HepG2 (cell line): ENCODE data around the gene JPH4. TPM values are rescaled to one million over a fixed set of nuclear protein-coding genes. Genes with fewer than 3 reads are reported as not detected.
A peak's percentile ranks its signal among the peaks of the same experiment; 100 is the strongest.

ENCODE experiments used
- AHDC1 ChIP-seq: sonication (generic); formaldehyde crosslinking; IDR thresholded peaks from 2 replicates; pipeline ENCODE4 v1.5.1; 2020; ENCODE audit warnings: mild to moderate bottlenecking, missing genetic modification reagents, borderline replicate concordance
- ATF1 ChIP-seq: IDR thresholded peaks from 2 replicates; pipeline ENCODE4 v1.6.1; 2016; ENCODE audit warnings: mild to moderate bottlenecking, control low read depth
- ATF7 ChIP-seq, 2 experiments: fragments of 450-650 bp in 1 of 2; sonication (generic) in 1 of 2; formaldehyde crosslinking in 1 of 2; IDR thresholded peaks; 2 replicates each; pipeline versions ENCODE4 v1.4.0 to v1.6.1; 2016 to 2020; ENCODE audit warnings: antibody characterized with exemption in 1 of 2, mild to moderate bottlenecking in 1 of 2, missing genetic modification reagents in 1 of 2
- EEA1 ChIP-seq: sonication (generic); formaldehyde crosslinking; IDR thresholded peaks from 2 replicates; pipeline ENCODE4 v1.5.1; 2020; ENCODE audit warnings: mild to moderate bottlenecking, missing genetic modification reagents, borderline replicate concordance
- GABPB1 ChIP-seq: IDR thresholded peaks from 2 replicates; pipeline ENCODE4 v1.6.1; 2016; ENCODE audit warnings: mild to moderate bottlenecking, missing genetic modification reagents, moderate library complexity, missing compliant biosample characterization
- GPBP1L1 ChIP-seq: sonication (generic); formaldehyde crosslinking; IDR thresholded peaks from 2 replicates; pipeline ENCODE4 v1.5.0; 2020; ENCODE audit warnings: mild to moderate bottlenecking, missing genetic modification reagents
- GTF2F1 ChIP-seq: fragments of 150-350 bp; IDR thresholded peaks from 2 replicates; pipeline ENCODE4 v1.6.1; 2014; ENCODE audit warnings: low read length
- PAWR ChIP-seq: sonication (generic); formaldehyde crosslinking; IDR thresholded peaks from 2 replicates; pipeline ENCODE4 v1.4.0; 2020; ENCODE audit warnings: missing genetic modification reagents, mild to moderate bottlenecking, borderline replicate concordance
- PCBP1 ChIP-seq: fragments of 200-400 bp; formaldehyde crosslinking; IDR thresholded peaks from 2 replicates; pipeline ENCODE4 v1.6.1; 2017; ENCODE audit warnings: mild to moderate bottlenecking, low read depth, low read length, borderline replicate concordance
- RCOR2 ChIP-seq: IDR thresholded peaks from 2 replicates; pipeline ENCODE4 v1.6.1; 2016; ENCODE audit warnings: missing biosample characterization, missing genetic modification reagents
- ZBTB38 ChIP-seq: sonication (generic); formaldehyde crosslinking; IDR thresholded peaks from 2 replicates; pipeline ENCODE4 v1.5.1; 2020; ENCODE audit warnings: mild to moderate bottlenecking, missing genetic modification reagents
- ZBTB44 ChIP-seq: sonication (generic); formaldehyde crosslinking; IDR thresholded peaks from 2 replicates; pipeline ENCODE4 v1.4.0; 2020; ENCODE audit warnings: missing genetic modification reagents
- ZNF550 ChIP-seq: sonication (generic); formaldehyde crosslinking; IDR thresholded peaks from 2 replicates; pipeline ENCODE4 v1.4.0; 2020; ENCODE audit warnings: mild to moderate bottlenecking, missing genetic modification reagents, borderline replicate concordance
- ZNF687 ChIP-seq: sonication (generic); formaldehyde crosslinking; IDR thresholded peaks from 2 replicates; pipeline ENCODE4 v1.5.1; 2020; ENCODE audit warnings: mild to moderate bottlenecking, missing genetic modification reagents, moderate library complexity
- ZZZ3 ChIP-seq: sonication (generic); formaldehyde crosslinking; IDR thresholded peaks from 2 replicates; pipeline ENCODE4 v1.4.0; 2020; ENCODE audit warnings: missing genetic modification reagents, mild to moderate bottlenecking, borderline replicate concordance
- polyA plus RNA-seq, 8 experiments: library from polyadenylated mRNA; depleted of rRNA in 3 of 8; stranded (reverse) in 7 of 8; unstranded in 1 of 8; fragments of >200 nt; fragmentation: Illumina TruSeq in 4 of 8; extraction: Trizol in 4 of 8; gene quantifications; 2 replicates each; pipeline versions ENCODE4 v1.2.1 to v1.2.3, GENCODE V29; 2011 to 2016; ENCODE audit warnings: low read depth in 4 of 8, missing spikeins in 1 of 8, mixed read lengths in 1 of 8; ENCODE audit not compliant: insufficient read depth in 1 of 8
- total RNA-seq, 5 experiments: library from RNA; depleted of rRNA; stranded (reverse); fragments of >200 nt; fragmentation: Illumina TruSeq; extraction: Trizol; gene quantifications; 2 replicates each; pipeline ENCODE4 v1.2.3, GENCODE V29; 2016; ENCODE audit warnings: low read depth in 1 of 5

Gene JPH4
- total and polyA plus RNA-seq, 2 of the 13 experiments (the other 11 are each of a cell fraction or from before 2014, with no cell fraction given): 0.08 to 0.22 TPM

GRCh38 chr14:23580152-23580926 lies 1.7 kb upstream of the JPH4 start (continued):
- TF ChIP-seq ZZZ3 (CRISPR knock-in tag) (no peak), ZNF687 (peak; percentile 57), ZBTB38 (CRISPR knock-in tag) (peak; percentile 91), ATF1 (CRISPR knock-in tag) (no peak), GPBP1L1 (CRISPR knock-in tag) (no peak), GABPB1 (CRISPR knock-in tag) (peak; percentile 30; the same call in 1 of the 2 replicates), RCOR2 (no peak), PCBP1 (peak; percentile 99), AHDC1 (CRISPR knock-in tag) (no peak), GTF2F1 (no peak), PAWR (CRISPR knock-in tag) (no peak), EEA1 (no peak), ZNF550 (CRISPR knock-in tag) (peak; percentile 51; the same call in 1 of the 2 replicates), ZBTB44 (CRISPR knock-in tag) (no peak), ATF7 (IDR thresholded peaks at IDR 0.05) (no peak), ATF7 (CRISPR knock-in tag; IDR thresholded peaks at IDR 0.05) (no peak)
